OCI-LY7 (cell line): Measurements from ENCODE around the gene THSD8. TPM values are rescaled to one million over a fixed set of nuclear protein-coding genes. Genes with fewer than 3 reads are reported as not detected.
"Not testable (repeated sequence)": the region's sequence is repeated elsewhere in the genome, so short reads cannot be mapped to it uniquely, and the experiment has no call there.

Source experiments
- BruUV-seq: library from RNA; stranded (reverse); fragments of 400-500 nt; replicated peaks from 2 replicates; lab custom pipeline; 2021; lab: Mats Ljungman, UMichigan
- CTCF ChIA-PET: fragments of 300-600 bp; sonication (Branson Sonifier 250); formaldehyde crosslinking; loops from one replicate; lab custom pipeline; 2022; ENCODE audit warnings: antibody characterized with exemption; ENCODE audit not compliant: unreplicated experiment; lab: Charles Lee
- POLR2A ChIA-PET: fragments of 300-600 bp; sonication (Branson Sonifier 250); formaldehyde crosslinking; loops from one replicate; lab custom pipeline; 2022; ENCODE audit warnings: antibody characterized with exemption; lab: Charles Lee
- DNase-seq: peaks from one replicate; pipeline ENCODE4 v3.0.0-alpha.2; 2015; ENCODE audit warnings: low spot score
- H2AFZ ChIP-seq: fragments of 200-600 bp; sonication (generic), shearing (Covaris generic); 2 replicates; pipeline ENCODE4 v1.6.1; 2014; ENCODE audit warnings: mild to moderate bottlenecking, antibody characterized with exemption, low read length, moderate library complexity
- H3K27ac ChIP-seq: fragments of 200-600 bp; sonication (generic); 2 replicates; pipeline ENCODE4 v1.5.1; 2014; ENCODE audit warnings: mixed run types, low read depth, mild to moderate bottlenecking, moderate library complexity, low read length, inconsistent platforms; ENCODE audit not compliant: poor library complexity, severe bottlenecking
- H3K36me3 ChIP-seq: fragments of 200-600 bp; sonication (generic); 2 replicates; pipeline ENCODE4 v1.6.1; 2014; ENCODE audit warnings: mild to moderate bottlenecking, antibody characterized with exemption, low read length, moderate library complexity, mixed read lengths; ENCODE audit not compliant: insufficient read depth
- H3K4me1 ChIP-seq: fragments of 200-600 bp; sonication (generic); 2 replicates; pipeline ENCODE4 v1.5.1; 2014; ENCODE audit warnings: mild to moderate bottlenecking, low read length; ENCODE audit not compliant: insufficient read depth, poor library complexity, severe bottlenecking
- H3K4me2 ChIP-seq: fragments of 200-600 bp; sonication (generic); 2 replicates; pipeline ENCODE4 v1.6.1; 2014; ENCODE audit warnings: mild to moderate bottlenecking, low read length
- H3K4me3 ChIP-seq: fragments of 200-600 bp; sonication (generic); 2 replicates; pipeline ENCODE4 v1.5.1; 2014; ENCODE audit warnings: mild to moderate bottlenecking, low read depth, low read length; ENCODE audit not compliant: poor library complexity, severe bottlenecking
- H3K79me2 ChIP-seq: fragments of 200-600 bp; sonication (generic); 2 replicates; pipeline ENCODE4 v1.6.1; 2016; ENCODE audit warnings: low read depth, mild to moderate bottlenecking, low read length, moderate library complexity, mixed read lengths; ENCODE audit not compliant: insufficient read depth
- H3K9me2 ChIP-seq: fragments of 200-600 bp; sonication (generic); 2 replicates; pipeline ENCODE4 v1.6.1; 2016; ENCODE audit warnings: mild to moderate bottlenecking, low read length, mixed read lengths; ENCODE audit not compliant: insufficient read depth
- H3K9me3 ChIP-seq: fragments of 200-600 bp; sonication (generic); 2 replicates; pipeline ENCODE4 v1.6.1; 2014; ENCODE audit warnings: mild to moderate bottlenecking, mixed run types, low read length, mixed read lengths
- H4K20me1 ChIP-seq: fragments of 200-600 bp; sonication (generic); 2 replicates; pipeline ENCODE4 v1.6.1; 2014; ENCODE audit warnings: mild to moderate bottlenecking, antibody characterized with exemption, low read length, moderate library complexity, mixed read lengths; ENCODE audit not compliant: insufficient read depth
- EZH2phosphoT487 ChIP-seq: fragments of 200-600 bp; sonication (generic); IDR thresholded peaks from 2 replicates; pipeline ENCODE4 v1.6.1; 2018; ENCODE audit warnings: low read depth, borderline replicate concordance, mild to moderate bottlenecking, mixed run types, antibody characterized with exemption, low read length, moderate library complexity, mixed read lengths
- intact Hi-C: fragments of 100-400 bp; cut with micrococcal nuclease; formaldehyde crosslinking; loops from one replicate; pipeline ENCODE4 v1.10.0; 2022; ENCODE audit not compliant: unreplicated experiment
- total RNA-seq, 2 experiments: library from RNA; depleted of rRNA in 1 of 2; stranded (reverse); fragments of >200 nt in 1 of 2; shearing (Covaris generic) in 1 of 2; gene quantifications; 2 replicates each; pipeline ENCODE4 v1.2.3, GENCODE V29; 2014 to 2022
- TF ChIP-seq, protein P1 (sequence below): fragments of 200-600 bp; sonication (generic); conservative IDR thresholded peaks from 2 replicates; pipeline ENCODE4 v1.5.1; 2014; ENCODE audit warnings: mild to moderate bottlenecking, antibody characterized with exemption, low read length, moderate library complexity, mixed read lengths

The THSD8 gene
- total RNA-seq, 2 experiments from 2014 or later = 42.7 TPM; not detected in 1

DNA sequence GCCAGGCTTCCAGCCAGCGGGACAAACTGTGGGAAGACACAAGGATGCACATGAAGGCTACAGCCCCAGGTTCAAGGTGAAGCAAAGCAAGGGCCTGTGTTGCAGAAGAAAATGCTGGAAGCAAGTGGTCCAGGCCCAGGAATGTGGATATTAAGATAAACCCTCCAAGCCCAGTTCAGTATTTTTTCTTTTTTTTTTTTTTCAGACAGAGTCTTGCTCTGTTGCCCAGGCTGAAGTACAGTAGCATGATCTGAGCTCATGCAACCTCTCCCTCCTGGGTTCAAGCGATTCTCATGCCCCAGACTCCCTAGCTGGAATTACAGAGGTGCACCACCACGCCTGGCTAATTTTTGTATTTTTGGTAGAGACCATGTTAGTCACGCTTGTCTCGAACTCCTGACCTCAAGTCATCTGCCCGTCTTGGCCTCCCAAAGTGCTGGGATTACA lies 4.7 kb upstream of the THSD8 start:
- Histone ChIP-seq H3K9me2 (no peaks in the 10 kb centered on the region), H3K9me3 (no peaks in the 10 kb centered on the region), H3K79me2 (peaks cover 20% of the 10 kb centered on the region), H3K36me3 (peaks cover 19% of the 10 kb centered on the region; the same call in 1 of the 2 replicates), H2AFZ (no peak overlapping the region), H3K4me2 (no peak overlapping the region), H3K4me3 (no peak overlapping the region), H4K20me1 (no peaks in the 10 kb centered on the region; the same call in 1 of the 2 replicates), H3K27ac (no peak overlapping the region), H3K4me1 (peaks cover 28% of the 10 kb centered on the region)
- ChIA-PET POLR2A (interaction anchor here (0.9 kb wide), 1 partner anchor 9 kb away, joined by 4 read pairs; no protein-coding TSS in a partner anchor), CTCF (interaction anchor here (1.3 kb wide), 1 partner anchor 30 kb away, joined by 4 read pairs; no protein-coding TSS in a partner anchor)
- no peak for DNase-seq
- intact Hi-C loops = loop anchor here (2.0 kb wide), 1 partner anchor 120 kb away; no protein-coding TSS in a partner anchor
- BruUV-seq = no TSS peak
- no peak for TF ChIP-seq EZH2phosphoT487
- TF ChIP-seq, protein P1, sequence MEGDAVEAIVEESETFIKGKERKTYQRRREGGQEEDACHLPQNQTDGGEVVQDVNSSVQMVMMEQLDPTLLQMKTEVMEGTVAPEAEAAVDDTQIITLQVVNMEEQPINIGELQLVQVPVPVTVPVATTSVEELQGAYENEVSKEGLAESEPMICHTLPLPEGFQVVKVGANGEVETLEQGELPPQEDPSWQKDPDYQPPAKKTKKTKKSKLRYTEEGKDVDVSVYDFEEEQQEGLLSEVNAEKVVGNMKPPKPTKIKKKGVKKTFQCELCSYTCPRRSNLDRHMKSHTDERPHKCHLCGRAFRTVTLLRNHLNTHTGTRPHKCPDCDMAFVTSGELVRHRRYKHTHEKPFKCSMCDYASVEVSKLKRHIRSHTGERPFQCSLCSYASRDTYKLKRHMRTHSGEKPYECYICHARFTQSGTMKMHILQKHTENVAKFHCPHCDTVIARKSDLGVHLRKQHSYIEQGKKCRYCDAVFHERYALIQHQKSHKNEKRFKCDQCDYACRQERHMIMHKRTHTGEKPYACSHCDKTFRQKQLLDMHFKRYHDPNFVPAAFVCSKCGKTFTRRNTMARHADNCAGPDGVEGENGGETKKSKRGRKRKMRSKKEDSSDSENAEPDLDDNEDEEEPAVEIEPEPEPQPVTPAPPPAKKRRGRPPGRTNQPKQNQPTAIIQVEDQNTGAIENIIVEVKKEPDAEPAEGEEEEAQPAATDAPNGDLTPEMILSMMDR = no peak

DNA sequence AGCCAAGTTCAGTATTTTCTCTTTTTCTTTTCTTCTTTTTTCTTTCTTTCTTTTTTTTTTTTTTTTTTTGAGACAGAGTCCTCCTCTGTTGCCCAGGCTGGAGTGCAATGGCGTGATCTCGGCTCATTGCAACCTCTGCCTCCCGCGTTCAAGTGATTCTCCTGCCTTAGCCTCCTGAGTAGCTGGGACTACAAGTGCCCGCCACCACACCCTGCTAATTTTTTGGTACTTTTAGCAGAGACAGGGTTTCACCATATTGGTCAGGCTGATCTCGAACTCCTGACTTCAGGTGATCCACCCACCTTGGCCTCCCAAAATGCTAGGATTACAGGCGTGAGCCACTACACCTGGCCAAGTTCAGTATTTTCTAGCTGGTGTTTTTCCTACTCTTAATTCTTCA lies 4.3 kb upstream of the THSD8 start:
- peaks cover 19% of the 10 kb centered on the region; the same call in 1 of the 2 replicates for H3K36me3 ChIP-seq
- H2AFZ ChIP-seq, H4K20me1 ChIP-seq, BruUV-seq, H3K9me2 ChIP-seq, DNase-seq, H3K4me3 ChIP-seq, H3K27ac ChIP-seq, CTCF ChIA-PET, H3K9me3 ChIP-seq, H3K4me2 ChIP-seq: not testable (repeated sequence)
- H3K4me1 ChIP-seq = peaks cover 33% of the 10 kb centered on the region
- H3K79me2 ChIP-seq = peaks cover 18% of the 10 kb centered on the region
- intact Hi-C loops = loop anchor here (2.0 kb wide), 1 partner anchor 121 kb away; no protein-coding TSS in a partner anchor
- POLR2A ChIA-PET = interaction anchor here (0.9 kb wide), 1 partner anchor 8 kb away, joined by 4 read pairs; no protein-coding TSS in a partner anchor

DNA sequence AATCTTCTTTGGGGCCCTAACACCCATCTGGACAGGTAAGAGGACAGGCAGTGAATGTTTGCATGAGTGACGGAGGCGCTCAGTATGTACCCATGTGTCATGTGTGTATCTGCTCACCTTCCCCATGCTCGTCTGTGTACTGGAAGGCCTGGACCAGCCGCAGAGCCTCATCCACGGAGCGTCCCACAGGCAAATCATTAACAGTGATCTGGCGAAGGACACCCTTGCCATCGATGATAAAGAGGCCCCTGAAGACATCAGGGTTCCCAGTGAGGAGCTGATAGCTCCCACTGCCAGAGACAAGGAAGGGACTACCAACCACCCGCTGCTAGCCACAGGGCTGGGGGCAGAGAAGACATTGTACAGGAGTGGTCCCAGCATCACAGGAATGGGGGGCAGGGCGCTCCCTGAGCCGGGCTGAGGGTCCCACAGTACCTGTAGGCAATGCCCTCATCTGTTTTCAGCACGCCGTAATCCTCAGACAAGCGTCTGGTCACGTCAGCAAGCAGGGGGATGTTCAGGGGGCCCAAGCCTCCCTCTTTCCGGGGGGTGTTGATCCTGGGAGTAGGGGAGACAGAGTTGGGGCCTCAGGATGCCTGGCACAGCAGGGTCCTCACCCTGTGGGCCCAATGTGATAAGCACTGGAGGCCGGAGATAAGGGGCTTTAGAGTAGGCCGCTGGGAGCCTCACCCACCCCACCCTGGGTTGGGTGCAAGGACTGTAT lies 2.0 kb upstream of the THSD8 start:
- no peak for TF ChIP-seq EZH2phosphoT487
- TF ChIP-seq, protein P1 = no peak
- intact Hi-C loops = no loop called here
- peaks cover 12% of the 10 kb centered on the region; the same call in 1 of the 2 replicates for H3K79me2 ChIP-seq
- no peak overlapping the region for H2AFZ ChIP-seq
- H3K9me2 ChIP-seq = no peaks in the 10 kb centered on the region
- H3K27ac ChIP-seq = no peak overlapping the region
- ChIA-PET CTCF (interaction anchor here (0.6 to 1.3 kb wide), 2 partner anchors 10 to 22 kb away, joined by 3 to 4 read pairs; no protein-coding TSS in a partner anchor), POLR2A (interaction anchor here (1.2 kb wide), 1 partner anchor 8 kb away, joined by 4 read pairs; the partner anchor contains the start of gene JUNB)
- no peaks in the 10 kb centered on the region; the same call in 1 of the 2 replicates for H4K20me1 ChIP-seq
- peak overlapping the region; percentile 95 for H3K4me3 ChIP-seq
- no TSS peak for BruUV-seq
- no peak for DNase-seq
- peaks cover 26% of the 10 kb centered on the region for H3K4me1 ChIP-seq
- H3K4me2 ChIP-seq = peak overlapping the region; percentile 92
- H3K36me3 ChIP-seq = peaks cover 19% of the 10 kb centered on the region; the same call in 1 of the 2 replicates
- H3K9me3 ChIP-seq = no peaks in the 10 kb centered on the region
